ENCODE results near the gene ALKBH8.
"Not testable (repeated sequence)": the region's sequence is repeated elsewhere in the genome, so short reads cannot be mapped to it uniquely, and the experiment has no call there.

Gene ALKBH8

DNA sequence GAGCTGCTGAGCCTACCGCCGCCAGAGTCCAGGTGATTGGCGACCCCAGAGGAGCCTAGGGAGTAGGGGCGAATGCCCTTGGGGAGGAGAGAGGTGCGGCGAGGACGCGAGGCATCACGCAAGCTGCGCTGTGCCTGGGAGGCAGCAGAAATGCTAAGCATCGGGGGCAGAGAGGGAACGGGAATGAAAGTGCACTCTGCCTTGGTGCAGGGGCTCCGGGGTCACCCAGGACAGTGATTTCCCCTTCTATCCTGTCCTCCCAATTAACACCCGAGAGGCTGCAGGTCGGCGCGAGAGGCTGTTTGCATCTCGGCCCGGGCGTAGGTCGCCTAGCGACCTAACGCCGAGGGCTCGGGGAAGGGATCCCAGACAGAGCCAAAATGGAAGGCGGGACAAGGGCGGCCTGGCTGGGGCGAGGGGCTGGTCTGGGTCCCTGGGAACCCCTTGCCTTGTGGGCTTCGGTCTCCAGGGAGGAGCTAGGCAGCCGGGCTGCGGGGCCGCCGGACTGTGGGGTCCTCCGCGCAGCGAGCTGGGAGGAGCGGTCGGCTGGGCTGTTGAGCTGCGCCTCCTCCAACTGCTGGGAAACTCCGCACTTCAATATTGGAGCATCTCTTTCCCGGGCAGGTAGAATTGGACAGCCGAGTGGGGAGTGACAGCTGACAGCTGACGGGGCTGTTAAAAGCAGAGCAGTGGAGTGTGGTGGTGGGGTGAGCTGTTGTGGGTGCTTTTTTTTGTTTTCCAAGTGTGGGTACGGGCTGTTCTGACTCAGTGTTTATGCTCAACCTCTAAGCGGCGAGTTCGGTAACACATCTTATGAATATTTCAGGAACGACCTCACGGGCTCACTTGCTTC, 26.1 kb upstream of the ALKBH8 start:
- peak overlapping the region; percentile 67 for H3K4me3 ChIP-seq (ENCODE audit: control insufficient read depth, low read depth, low read length)
- no peak for DNase-seq (ENCODE audit: low read depth)
- TF ChIP-seq, protein P1, sequence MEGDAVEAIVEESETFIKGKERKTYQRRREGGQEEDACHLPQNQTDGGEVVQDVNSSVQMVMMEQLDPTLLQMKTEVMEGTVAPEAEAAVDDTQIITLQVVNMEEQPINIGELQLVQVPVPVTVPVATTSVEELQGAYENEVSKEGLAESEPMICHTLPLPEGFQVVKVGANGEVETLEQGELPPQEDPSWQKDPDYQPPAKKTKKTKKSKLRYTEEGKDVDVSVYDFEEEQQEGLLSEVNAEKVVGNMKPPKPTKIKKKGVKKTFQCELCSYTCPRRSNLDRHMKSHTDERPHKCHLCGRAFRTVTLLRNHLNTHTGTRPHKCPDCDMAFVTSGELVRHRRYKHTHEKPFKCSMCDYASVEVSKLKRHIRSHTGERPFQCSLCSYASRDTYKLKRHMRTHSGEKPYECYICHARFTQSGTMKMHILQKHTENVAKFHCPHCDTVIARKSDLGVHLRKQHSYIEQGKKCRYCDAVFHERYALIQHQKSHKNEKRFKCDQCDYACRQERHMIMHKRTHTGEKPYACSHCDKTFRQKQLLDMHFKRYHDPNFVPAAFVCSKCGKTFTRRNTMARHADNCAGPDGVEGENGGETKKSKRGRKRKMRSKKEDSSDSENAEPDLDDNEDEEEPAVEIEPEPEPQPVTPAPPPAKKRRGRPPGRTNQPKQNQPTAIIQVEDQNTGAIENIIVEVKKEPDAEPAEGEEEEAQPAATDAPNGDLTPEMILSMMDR (IDR thresholded peaks at IDR 0.05; ENCODE audit: control insufficient read depth, insufficient read depth, low read depth, low read length, missing control alignments): no peak

DNA sequence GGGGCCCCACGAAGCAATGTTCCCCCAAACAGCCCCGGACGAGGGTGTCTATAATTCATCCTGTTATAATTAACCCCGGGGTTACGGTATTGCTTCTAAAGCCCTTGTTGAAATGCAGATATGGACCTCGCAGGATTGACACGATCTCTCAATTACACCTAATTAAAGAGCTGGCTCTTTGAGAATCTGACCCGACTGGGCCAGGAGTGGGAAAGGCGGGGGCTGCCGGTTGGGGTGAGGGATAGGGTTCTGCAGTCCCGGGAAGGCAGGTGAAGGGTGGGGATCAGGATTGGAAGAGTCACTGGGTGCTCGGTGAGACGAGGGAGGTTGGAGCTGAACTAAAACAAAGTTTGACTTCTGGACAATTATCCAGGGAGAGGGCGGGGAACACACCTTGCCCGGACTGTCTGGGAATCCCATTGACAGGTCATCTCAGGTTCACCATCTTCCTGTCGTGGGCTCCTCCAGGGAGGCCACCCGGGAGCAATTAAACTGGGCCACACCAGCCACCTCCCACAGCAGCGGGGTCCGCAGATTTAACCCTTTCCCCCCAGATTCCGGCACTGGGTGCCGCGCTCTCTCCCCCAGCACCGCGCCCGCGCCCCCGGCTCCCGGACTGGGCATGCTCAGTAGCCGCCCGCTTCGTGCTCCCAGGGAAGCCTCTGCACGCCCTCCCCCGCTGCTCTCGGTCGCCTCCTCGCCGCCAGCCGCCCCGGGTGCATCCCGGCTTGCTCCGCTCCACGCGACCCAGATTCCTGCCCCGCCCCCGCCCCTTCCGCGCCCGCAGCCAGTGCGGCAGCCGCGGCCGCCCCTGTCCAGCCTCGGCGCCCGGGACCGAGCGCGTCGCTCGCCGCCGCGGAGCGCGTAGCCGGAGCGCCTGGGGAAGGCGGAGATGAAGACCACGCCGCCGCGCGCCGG, 25.2 kb upstream of the ALKBH8 start, which contains the start of gene ELMOD1:
Gene ELMOD1 (plus strand): TSS at position 688 of the 918 bp plus-strand sequence. CDS start 27,043 bp downstream, outside the sequence.
- H3K4me3 ChIP-seq (ENCODE audit: control insufficient read depth, low read depth, low read length): peak within 1 kb of the TSS; percentile 67
- TF ChIP-seq, protein P1 (IDR thresholded peaks at IDR 0.05; ENCODE audit: control insufficient read depth, insufficient read depth, low read depth, low read length, missing control alignments): peak; percentile 15

DNA sequence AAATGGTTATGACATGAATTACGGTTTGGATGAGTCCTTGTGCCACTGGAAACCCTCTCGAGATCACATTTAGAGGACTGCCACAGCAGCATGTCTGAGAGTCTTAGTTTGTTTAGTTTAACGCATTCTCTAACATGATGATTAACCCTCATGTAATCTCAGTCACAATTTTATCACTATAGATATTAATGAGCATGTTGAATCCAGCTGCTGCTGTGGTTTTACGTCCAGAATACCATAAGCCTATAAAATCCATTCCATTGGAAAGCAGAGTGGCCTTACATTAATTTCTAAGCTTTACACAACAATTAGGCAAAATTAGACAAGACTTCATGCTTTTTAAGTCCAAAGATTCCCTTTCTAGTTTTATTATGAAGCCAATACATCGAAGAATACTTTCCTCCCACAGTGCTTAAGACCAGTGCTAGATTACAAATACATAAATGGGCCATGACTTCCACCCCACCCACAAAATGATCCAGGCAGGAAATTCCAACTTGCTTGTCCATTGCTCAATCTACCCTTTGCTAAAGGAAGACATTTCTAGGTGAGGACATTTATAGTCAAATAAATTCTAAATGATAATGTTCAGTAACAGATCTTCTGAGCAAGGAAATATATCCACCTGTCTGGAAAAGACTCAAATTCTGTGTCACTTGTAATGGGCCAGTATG, 21.9 kb upstream of the ALKBH8 start:
- TF ChIP-seq, protein P1 (IDR thresholded peaks at IDR 0.05; ENCODE audit: control insufficient read depth, insufficient read depth, low read depth, low read length, missing control alignments): no peak
- H3K4me3 ChIP-seq (ENCODE audit: control insufficient read depth, low read depth, low read length): no peak overlapping the region
- DNase-seq (ENCODE audit: low read depth): no peak

More for the DNA sequence above, 25.2 kb upstream of the ALKBH8 start, which contains the start of gene ELMOD1:
- DNase-seq (ENCODE audit: low read depth): no peak

DNA sequence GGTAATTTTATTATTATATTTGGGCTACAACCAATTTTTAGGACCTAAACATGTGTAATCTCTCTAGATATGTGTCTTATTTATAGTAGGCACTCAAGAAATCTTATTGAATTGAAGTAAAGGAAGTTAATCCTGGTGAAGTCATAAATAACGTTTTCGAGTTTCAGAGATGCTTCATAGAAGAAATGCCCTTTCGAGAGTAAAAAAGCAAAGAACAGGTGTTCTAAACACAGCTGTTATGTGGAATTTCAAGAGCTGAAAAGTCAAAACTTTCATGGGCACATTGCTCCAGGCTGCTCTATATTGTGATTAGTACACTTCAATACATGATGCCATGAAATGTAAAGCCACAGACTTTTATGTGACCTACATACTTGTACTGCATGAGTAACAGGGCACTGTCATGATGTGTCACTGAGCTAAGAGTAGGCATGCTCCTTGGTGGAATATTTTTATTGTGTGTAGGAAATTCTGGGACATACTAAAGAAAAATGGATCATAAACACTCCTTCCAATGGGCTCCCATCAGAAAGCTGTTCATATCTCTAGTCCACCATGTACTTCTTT, 18.2 kb upstream of the ALKBH8 start:
- TF ChIP-seq, protein P1 (IDR thresholded peaks at IDR 0.05; ENCODE audit: control insufficient read depth, insufficient read depth, low read depth, low read length, missing control alignments): no peak
- no peak for DNase-seq (ENCODE audit: low read depth)
- H3K4me3 ChIP-seq (ENCODE audit: control insufficient read depth, low read depth, low read length): no peak overlapping the region

DNA sequence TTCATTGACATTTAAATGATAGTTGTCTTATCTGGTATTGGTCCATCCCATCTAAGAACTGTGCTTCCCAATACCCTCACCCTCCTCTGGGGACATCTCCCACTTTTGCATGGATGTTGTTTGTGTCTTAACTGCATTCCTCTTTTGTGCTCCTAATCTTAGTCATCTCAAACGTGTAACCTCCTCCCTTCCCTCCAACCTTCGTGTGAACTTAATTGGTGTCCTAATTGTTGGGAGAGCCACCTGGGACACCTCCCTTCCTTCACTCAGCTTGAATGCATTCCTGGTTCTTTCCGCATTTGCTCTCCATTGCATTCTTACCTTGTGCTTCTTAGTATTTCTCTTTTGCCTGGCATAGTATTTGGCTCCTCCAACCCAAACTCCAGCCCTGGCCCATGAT, 15.6 kb upstream of the ALKBH8 start:
- TF ChIP-seq, protein P1 (IDR thresholded peaks at IDR 0.05; ENCODE audit: control insufficient read depth, insufficient read depth, low read depth, low read length, missing control alignments): no peak
- DNase-seq (ENCODE audit: low read depth): no peak
- no peak overlapping the region for H3K4me3 ChIP-seq (ENCODE audit: control insufficient read depth, low read depth, low read length)

DNA sequence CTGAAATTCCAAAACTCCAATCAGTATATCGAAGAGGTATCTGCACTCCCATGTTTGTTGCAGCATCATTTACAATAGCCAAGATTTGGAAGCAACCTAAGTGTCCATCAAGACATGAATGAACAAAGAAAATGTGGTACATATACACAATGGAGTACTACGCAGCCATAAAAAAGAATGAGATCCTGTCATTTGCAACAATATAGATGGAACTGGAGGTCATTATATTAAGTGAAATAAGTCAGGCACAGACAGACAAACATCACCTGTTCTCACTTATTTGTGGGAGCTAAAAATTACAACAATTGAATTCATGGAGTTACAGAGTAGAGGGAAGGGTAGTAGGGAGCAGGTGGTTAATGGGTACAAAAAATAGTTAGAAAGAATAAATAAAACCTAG, 13.6 kb upstream of the ALKBH8 start:
- H3K4me3 ChIP-seq (ENCODE audit: control insufficient read depth, low read depth, low read length); DNase-seq (ENCODE audit: low read depth): not testable (repeated sequence)
